Limb (tissue), 2 donors: ENCODE measurements around the gene PKP4.
A peak's percentile ranks its signal among the peaks of the same experiment; 100 is the strongest.

Experiments
- DNase-seq, 2 donors: peaks; one replicate each; pipeline ENCODE4 v3.0.0-alpha.2; 2016; ENCODE audit errors: extremely low spot score in 2 of 2

PKP4 gene

DNA sequence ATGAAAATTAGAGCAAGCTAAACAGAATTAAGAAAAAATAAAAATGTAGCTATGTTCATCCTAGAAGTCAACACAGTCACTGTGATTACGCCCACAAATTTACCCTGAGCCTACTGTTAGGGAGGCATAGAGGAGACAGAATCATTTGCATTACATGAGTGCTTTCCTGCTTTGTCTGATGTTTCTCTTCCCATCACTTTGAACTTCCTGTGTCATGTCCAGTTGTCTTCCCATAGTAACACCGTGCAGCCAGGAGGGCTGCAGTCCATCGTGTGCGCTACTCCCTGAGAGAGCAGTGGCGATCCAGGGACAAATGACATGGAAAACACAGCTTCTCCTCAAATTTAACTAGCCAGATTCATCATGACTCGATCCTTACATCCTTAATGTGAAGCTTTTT lies 188.5 kb downstream of the PKP4 start:
- DNase-seq, result no peak

DNA sequence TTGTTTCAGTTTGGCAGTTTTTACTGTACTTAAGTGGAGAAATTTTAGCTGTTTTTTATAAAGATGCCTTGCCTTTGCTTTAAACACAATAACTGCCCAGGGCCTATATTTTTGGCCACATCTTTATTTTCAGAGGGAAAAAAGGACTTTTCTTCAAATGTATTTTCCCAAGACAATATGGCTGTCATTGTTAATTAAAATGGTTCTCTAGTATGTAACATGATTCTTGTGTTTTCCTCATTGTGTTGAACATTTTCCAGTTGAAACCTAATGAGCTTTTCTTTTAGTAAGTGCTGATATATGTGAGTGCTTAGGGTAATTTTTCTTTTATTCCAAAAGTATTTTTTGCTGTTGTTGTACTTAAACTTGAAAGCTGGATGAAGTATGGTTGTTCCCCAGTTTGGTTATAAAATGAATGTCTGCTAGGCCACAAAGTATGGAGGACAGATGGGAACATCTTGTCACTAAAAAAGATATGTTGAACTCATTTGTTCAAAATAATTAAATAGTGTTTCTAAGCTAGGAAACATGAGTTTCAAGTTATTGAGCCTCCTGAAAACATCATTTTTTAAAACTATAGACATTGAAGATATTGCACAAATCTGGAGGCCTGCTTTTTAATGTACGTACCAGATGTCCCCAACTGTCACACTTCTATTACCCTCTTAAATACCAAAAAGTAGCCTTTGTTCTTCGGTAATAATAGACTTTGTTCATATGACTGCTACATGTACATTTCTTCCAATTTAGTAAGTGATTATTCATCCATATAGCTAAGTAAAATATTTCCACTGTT lies 190.9 kb downstream of the PKP4 start:
- DNase-seq, result peak in 1 of 2 donors; percentile 20

DNA sequence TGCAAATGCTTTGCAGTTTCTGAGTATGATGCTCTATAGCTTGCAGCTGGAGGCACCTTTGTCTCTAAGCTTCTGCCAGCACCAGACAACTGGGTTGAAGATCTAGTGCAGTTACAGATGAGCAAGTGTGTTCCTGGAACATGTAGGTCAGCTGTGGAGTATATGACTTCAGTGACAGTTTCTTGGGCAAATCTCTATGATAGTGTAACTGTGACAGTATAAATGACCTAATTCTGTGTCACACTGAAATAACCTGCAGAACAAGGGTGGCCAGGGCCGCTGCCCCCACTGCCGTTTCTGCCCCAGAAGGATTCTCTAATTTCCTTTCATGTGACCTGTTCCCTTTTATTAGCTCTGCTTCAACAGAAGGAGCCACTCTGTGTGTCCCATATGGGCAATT lies 193.1 kb downstream of the PKP4 start:
- no peak for DNase-seq

DNA sequence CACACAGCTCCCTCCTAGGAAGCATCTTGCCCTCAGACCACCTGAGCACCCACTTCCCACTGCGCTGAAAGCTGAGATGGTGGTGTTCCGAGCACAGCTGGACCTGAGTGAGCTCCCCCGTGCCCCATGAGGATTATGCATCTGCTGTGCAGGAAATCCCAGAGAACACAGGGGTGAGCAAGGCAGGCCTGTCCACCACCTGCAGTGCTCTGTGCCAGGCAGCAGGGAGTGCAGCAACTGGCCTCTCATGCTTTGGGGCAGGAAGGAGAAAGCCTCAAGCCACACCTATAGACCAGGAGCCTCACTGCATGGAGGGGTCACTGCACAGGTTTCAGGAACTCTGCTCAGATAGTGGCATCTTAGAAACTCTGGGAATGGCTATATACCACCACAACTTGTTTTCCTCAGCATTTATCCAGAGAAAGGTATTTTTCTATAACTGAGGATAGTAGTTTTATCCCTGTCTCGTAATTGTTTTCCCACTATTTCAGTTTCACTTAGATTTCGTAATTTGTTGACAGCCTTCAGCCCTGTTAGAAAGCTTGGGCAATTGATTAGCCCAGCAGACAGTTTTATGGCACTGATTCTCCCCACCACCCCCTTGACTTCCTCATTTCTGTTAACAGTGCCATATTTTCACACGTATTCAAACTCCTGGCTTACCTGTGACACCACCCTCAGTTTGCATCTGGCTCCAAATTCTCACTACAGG lies 194.1 kb downstream of the PKP4 start:
- DNase-seq, result no peak

DNA sequence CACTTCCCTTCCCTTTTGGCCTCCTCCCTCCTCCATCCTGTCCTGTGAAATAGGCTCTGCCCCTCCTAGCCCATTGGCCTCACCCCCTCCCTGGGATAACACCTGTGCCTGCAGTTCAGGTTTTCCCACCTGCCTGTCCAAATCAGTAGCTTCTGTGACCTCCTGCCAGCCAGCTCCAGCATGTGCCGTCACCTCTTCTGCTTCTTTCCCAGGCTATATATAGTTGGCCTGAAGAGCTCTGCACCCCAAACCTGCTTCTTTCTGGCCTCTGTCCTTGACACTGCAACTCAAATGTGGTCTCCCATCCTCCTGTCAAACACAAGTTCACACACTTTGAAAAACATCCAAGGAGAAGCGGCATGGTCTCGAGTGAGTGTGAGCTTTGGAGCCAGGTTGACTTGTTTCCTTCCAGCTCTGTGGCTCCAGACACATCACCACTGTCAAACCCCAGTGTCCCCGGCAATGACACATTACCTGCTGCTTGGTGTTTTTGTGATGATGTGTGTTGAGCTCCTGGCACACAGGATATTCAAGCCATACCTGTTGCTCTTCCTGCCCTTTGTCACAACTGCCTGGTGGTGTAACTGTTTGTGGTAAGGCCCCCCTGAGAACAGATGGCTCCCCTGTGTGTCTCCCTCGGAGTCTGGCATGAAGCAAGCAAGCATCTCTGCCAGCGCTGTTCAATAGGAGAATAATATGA lies 194.8 kb downstream of the PKP4 start:
- DNase-seq, result no peak

DNA sequence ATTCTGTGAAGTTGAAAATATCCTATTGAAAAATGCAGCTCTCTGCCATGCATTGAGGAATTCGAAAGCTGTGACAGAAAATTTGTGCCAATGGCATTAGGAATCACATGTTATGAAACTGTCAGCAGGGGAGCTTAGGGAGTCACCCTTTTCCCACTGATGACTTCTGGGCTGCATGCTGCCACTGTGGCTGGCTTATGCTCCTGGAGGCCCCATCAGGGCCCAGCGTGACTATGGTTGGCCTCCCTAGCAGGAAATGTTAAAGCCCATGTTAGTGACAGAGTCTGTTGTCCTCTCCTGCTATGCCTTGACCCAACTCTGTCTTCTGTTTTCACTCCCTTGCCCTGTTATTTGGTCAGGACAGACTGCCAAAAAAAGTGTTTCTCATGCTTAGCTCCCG lies 198.9 kb downstream of the PKP4 start:
- DNase-seq, result no peak

DNA sequence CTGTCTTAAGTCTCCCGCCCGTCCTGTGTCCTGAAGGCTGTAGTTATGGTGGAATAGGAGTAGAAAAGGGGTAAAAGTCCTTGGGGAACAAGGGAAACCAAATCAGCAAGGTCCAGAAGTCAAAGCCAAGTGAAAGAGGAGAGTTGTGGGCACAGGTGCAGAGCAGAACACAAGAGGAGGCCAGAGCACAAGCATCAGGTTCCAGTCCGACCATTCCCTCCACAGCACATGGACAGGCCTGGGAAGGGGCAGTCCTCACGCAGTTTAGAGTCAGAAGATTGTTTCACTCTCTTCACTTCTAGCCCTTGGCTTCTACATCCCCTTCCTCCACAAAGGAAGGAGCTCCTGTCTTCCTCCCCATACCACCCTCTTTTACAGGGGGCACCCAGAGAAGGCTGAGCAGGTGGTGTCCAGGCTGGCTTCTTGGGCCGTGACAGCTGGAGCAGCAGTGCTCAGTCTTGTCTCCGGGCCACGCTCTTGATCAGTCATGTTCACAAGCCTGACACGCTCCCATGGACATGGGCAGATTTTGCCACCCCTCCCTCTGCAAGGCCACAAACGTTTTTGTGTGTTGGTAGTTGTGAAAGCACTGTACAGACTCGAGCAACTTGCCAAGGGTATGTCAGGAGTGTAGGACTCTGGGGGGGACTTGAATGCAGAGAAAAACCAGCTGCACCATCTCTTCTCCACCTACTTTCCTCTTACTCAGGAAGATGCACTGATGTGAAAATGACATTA lies 199.9 kb downstream of the PKP4 start:
- no peak for DNase-seq

DNA sequence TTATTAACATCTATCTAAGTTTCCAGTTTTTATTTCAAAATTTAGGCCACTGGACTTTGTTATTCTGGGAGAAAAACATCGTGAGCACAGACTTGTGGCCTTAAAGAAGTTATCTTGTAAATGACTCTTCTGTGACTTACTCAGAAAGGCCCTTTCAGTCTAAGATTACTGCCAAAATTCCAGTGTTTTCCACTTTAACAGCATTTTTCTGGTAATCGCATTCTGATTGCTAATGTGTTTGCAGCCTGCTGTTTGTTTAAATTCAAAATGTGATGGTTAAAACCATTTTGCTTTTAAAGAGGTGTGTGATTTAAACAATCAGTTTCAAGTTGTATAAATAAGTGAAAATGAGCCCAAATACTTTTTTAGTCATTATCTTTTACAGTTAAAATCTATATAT lies 201.6 kb downstream of the PKP4 start:
- DNase-seq, result peak in 1 of 2 donors; percentile 20

DNA sequence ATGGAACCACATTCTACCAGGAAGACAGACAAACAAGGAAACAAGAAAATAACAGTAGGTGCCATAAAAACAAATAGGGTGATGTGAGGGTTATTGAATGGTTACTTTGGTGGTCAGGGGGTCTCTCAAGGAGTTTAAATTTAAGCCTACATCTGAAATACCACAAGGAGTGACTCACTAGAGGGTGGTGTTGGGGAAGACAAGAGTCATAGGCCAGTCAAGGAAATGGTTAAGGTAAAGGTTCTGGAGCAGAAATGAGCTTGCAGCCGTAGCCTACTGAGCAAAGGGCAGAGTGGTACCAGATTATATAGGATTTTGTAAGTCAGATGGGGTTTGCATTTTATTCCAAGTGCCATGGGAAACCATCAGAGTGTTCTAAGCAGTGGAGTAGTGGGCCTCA lies 202.7 kb downstream of the PKP4 start:
- no peak for DNase-seq

DNA sequence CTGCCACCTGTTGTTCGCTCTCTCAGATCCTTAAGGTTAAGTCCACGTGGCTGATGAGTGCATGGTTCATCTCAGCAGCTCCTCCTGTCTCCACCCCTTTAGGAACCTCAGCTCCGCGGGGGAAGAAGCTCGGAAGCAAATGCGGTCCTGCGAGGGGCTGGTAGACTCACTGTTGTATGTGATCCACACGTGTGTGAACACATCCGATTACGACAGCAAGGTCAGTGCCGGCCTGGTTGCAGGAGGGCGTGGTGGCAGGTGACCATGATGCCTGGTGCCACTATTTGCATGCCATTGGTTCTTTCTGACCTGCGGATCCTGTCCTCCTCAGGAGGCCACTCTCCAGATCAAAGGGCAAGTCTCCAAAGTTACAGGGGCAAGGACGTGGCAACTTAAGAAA lies 204.5 kb downstream of the PKP4 start:
- no peak for DNase-seq

DNA sequence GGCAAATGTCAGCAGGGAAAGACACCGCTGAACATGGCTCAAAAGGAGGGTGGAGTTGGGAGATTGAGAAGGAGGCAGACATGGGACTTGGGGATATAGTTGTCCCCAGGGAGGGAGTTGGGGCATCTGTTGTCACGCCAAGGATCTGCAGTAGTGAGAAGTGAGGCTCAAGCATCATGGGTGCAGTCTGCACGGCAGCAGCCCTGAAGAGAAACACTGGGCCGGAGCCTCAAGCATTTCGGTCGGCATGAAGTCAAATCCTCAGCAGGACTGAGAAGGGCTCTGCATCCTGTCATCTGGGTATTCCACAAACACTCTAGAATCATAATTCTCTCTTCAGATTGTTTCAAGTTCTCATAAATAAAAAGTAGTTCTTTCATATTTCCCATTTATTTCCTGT lies 205.7 kb downstream of the PKP4 start:
- DNase-seq, result no peak

DNA sequence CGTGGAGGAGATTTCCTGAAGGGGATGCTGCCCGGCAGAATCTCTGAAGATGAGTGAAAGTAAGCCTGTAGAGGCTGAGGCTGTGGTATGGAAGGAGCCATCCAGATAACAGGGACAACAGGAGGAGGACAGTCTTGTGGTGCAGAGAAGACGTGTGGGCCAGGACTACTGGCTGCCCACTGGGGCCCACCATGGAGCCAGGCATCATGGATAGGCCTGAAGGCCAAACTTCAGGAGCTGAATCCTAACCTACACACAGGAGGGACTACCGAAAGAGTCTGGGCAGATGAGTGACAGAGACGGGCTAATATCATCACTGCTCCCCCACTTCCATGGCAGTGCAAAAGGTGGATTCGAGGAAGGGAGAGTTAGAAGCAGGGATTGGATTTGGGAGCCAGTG lies 207.0 kb downstream of the PKP4 start:
- DNase-seq, result no peak

DNA sequence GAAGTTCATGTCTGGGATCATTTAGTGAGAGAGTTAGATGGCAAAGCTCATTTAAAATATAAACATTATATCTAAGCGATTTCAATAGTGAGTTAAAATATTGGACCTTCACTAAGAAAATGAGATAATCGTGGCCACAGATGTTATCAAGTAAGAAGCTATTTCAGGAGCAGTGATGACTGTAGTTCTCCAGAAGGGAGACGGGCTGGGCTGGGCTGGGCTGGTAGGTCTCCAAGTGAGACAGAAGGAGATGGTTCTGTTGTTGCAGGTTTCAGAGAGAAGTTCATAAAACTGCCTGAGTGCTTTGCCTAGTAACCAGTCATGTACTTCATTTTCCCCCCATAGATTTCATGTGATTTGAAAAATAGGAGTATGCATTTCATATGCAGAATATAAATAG lies 208.2 kb downstream of the PKP4 start:
- no peak for DNase-seq

DNA sequence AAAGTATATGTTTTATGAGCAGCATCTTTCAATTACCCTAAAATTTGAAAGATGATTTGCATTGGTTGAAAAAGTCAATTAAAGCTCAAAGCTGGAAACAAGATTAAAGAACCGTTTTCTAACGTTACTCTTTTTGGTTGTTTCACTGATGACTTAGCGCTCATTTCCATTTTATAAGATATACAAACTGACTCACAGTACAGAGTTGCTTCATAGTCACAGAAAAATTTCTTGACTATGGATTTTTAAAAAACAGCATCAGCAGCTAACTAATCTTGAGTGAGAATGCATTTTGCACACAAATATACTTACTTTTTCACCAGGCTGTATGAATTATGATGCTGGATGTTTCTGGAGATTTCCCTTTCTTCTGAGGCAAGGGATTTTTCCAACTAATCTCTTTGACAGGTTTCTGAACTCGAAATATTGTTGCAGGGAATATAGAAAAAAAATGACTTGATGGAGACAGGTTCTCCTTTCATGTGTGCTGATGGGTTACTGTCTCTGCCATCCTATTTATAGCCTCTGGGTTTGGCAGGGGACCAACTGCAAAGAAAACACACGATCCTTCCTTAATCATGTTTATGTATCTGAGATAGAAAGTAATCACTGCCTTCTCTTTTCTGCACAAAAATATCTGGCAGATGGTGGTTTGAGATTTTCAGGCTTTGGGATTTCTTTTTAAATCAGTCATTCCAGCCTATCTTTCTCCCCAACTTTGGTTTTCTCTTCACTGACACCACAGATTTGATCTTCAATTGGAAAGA lies 209.0 kb downstream of the PKP4 start:
- no peak for DNase-seq

DNA sequence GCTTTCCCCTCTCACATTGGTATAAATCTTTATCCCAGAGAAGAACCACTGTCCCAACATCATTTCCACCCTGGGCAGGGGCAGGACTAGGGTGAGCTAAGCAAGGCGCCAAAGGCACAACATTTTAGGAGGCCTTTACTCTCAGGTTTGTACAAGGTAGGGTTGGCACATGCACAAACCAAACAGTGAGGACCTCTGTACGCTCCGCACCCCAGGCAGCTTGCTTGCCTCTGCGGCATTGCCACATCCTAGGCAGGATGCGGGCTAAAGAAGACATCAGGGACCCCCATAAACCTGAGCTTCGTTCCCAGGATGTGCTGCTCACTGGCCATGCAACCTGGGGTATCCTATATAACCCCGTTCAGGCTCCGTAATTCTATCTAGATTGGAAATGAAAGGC lies 210.2 kb downstream of the PKP4 start:
- no peak for DNase-seq

DNA sequence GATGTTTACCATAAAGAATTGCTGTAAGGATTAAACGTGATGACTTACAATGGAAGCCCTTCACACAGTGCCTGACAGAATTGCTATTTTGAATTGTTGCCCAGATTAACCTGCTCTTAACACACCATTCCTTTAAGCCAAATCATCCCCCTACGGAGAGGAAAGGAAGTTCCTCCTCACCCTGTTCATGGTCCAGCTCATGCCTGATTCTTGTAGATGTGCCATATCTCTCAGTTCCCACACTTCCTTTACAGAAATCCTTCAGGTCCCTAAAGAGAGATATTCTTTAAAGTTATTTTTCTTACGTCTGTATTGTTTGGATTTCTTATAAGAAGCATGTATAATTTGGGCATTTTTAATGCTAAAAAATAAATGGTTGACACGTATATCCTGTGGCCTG lies 210.8 kb downstream of the PKP4 start:
- DNase-seq, result peak in 1 of 2 donors; percentile 64

DNA sequence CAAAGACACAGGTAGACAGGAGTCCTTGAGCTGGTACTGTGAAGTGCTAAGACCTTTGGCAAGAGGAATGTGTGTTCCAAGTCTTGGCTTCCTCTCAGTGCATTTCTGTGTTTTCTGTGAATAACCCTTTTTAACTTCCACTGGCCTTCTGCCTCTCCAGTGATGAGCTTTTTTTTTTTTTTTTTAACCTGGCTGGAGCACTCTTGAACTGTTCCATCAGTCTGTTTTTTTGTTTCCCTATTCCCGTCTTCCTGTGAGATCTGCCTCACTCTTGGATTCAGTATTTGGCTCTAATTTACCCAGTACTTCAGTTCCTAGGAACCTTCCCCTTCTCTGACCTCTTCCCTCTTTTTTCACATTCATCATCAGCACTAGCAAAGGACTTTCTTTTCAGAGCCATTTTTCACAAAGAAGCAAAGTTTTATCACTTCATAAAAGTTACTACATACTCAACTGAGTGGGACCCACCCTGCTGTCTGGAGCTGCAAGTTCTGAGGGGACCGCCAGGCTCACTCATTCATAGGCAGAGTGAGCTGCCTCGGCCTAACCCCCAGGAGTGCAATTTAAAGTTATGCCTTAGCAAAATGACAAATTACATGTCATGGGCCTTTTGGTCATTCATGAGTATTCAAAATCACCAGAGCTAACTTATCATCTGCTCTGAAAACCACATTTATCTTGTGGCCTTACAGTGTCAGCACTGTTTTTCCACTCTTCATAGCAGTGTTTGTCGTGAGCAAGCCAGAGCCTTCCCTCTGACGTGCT lies 211.4 kb downstream of the PKP4 start:
- DNase-seq, result peak in 1 of 2 donors; percentile 78

DNA sequence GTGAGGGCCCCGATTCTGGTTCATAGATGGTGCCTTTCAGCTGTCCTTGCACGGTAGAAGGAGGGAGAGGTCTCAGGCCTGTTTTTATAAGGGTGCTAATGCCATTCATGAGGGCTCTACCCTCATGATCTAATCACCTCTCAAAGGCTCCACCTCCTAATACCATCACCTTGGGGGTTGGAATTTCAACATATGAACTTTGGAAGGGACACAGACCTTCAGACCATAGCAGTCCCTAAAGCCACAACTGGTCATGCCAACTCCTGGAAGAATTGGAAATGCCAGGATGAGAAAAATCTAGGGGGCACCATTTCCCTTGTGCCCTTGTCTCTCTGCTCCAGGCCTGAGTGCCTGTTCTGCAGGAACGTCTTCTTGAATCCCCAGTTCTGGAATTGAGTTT lies 213.5 kb downstream of the PKP4 start:
- DNase-seq, result no peak

DNA sequence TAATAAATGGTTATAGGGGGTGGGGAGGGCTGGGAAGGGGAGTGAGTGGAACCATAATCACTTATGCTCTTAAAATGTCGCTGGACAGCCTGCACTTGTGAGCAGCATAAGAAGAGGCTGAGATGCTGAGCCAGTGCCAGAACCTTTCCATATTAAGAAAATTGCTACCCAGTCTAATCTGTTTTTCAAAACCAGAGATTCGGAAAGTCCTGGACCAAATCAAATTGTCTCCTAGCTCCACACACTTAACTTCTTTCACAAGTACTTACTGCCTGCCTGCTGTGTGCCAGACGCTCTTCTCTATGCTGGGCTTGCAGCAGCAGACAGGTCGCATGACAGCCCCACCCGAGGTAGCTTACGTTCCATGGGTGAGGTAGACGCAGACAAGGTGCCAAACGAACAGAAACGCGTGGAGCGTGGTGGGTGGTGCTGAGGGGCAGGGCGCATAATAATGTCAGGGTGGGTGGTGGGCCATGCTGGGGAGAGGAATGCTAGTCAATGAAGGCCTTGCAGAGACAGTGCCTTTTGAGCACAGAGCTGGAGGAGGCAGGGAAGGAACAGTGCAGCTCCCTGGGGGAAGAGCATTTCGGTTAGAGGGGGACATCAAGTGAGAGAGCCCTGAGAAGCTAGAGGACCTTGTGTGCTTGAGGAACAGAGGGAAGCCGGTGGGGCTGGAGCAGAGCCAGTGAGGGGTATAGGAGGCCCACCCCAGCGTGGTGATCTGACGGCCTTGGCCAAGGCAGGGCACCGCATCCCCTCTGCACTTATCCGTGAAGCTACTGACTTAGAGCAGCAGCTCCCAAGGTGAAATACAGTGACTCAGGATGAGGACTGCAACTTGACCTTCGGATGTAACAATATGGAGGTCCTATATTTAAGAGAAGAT lies 214.9 kb downstream of the PKP4 start:
- no peak for DNase-seq
